Transverse colon (tissue), 4 donors: Measurements from ENCODE around the gene CORO2B.

Experiments
- CTCF ChIP-seq, 5 experiments: fragments of 200-600 bp in 3 of 5; fragments of 450-650 bp in 2 of 5; sonication (generic) in 3 of 5; IDR thresholded peaks; 1 replicate in 2 of 5; 2 replicates in 3 of 5; pipeline ENCODE4 v1.5.1; 2016 to 2017; ENCODE audit warnings: antibody characterized with exemption in 5 of 5, inconsistent platforms in 3 of 5, mild to moderate bottlenecking in 2 of 5, moderate library complexity in 1 of 5
- EP300 ChIP-seq: sonication (generic); formaldehyde crosslinking; IDR thresholded peaks from one replicate; pipeline ENCODE4 v1.6.1; 2017; ENCODE audit warnings: antibody characterized with exemption, low read depth
- POLR2A ChIP-seq: fragments of 450-650 bp; IDR thresholded peaks from one replicate; pipeline ENCODE4 v1.6.1; 2016; ENCODE audit warnings: antibody characterized with exemption, mild to moderate bottlenecking, moderate library complexity
- POLR2AphosphoS5 ChIP-seq, 3 donors: sonication (generic); formaldehyde crosslinking; IDR thresholded peaks; one replicate each; pipeline ENCODE4 v1.6.1; 2016; ENCODE audit warnings: antibody characterized with exemption in 3 of 3

DNA sequence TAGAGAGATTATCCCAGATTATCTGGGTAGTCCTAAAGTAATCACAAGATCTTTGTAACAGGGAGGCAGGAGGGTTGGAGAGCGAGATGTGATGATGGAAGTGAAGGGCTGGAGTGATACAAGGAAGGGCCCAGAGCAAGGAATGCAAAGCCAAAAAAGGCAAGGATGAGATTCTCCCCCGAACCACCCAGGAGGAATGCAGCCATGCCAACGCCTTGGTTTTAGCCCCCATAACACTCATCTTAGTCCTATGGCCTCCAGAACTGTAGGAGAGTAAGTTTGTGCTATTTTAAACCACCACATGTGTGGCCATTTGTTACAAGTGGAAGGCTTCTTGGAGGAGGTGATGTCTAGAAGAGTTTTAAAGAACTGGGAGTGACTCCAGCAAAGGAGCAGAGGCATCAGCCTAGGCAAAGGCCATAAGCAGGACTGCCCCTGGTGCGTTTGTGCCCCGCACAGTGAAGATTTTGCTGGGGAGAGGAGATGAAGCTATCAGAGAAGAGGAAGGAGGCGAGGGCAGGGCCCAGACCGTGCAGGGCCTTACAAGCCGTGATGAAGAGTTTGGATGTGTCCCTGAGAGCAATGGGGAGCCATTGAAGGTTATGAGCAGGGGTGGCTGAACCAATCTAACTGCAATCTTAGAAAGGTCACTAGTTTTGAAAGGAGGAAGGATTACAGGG lies 25.3 kb upstream of the CORO2B start:
- no peak for TF ChIP-seq CTCF (IDR thresholded peaks at IDR 0.05)
- TF ChIP-seq POLR2A = no peak
- TF ChIP-seq POLR2AphosphoS5 (IDR thresholded peaks at IDR 0.05) = no peak
- TF ChIP-seq EP300 = no peak
